Esophagus muscularis mucosa (tissue), 3 donors: Measurements from ENCODE around the gene PHC2.

Source experiments
- POLR2A ChIP-seq: fragments of 450-650 bp; IDR thresholded peaks from one replicate; pipeline ENCODE4 v1.6.1; 2017; ENCODE audit warnings: antibody characterized with exemption, moderate library complexity, mild to moderate bottlenecking, low read depth
- TF ChIP-seq, protein P1 (sequence below), 3 experiments: fragments of 200-600 bp in 2 of 3; fragments of 450-650 bp in 1 of 3; sonication (generic) in 2 of 3; IDR thresholded peaks; one replicate each; pipeline ENCODE4 v1.5.1; 2017 to 2019; ENCODE audit warnings: antibody characterized with exemption in 3 of 3, mild to moderate bottlenecking in 2 of 3, moderate library complexity in 1 of 3

DNA sequence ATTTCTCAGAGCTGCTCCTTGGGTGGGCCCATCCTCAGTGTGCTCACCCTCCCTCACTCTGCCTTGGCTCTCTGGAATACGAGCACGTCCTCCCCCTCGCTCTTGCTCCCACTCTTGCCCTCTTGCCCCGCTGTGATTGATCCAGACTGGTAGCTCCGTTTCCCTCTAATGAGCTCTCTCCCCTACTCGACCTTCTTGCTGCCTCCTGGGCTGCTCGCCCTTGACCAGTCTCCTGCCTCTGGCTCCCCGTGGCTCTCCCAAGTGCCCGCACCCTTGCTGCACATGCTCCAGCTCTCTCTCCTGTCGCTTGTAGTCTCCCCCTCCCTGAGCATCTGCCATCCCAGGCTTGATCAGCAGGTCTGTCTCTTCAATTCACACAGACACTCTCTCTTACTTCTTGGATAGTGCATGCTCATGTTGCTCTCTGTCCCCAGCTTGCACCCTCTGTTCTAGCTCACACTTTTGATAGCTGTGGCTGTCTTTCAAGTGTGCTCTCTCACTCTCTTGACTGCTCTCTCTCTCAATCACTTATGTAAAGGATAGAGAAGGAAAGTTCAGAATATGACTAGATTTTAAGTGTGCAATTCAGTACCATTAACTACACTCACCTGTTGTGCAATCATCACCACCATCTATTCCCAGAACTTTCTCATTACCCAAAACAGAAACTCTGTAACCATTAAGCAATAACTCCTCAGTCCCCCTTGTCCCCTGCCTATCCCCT is 51.1 kb downstream of the PHC2 start:
- TF ChIP-seq, protein P1, sequence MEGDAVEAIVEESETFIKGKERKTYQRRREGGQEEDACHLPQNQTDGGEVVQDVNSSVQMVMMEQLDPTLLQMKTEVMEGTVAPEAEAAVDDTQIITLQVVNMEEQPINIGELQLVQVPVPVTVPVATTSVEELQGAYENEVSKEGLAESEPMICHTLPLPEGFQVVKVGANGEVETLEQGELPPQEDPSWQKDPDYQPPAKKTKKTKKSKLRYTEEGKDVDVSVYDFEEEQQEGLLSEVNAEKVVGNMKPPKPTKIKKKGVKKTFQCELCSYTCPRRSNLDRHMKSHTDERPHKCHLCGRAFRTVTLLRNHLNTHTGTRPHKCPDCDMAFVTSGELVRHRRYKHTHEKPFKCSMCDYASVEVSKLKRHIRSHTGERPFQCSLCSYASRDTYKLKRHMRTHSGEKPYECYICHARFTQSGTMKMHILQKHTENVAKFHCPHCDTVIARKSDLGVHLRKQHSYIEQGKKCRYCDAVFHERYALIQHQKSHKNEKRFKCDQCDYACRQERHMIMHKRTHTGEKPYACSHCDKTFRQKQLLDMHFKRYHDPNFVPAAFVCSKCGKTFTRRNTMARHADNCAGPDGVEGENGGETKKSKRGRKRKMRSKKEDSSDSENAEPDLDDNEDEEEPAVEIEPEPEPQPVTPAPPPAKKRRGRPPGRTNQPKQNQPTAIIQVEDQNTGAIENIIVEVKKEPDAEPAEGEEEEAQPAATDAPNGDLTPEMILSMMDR (IDR thresholded peaks at IDR 0.05): no peak
- TF ChIP-seq POLR2A: no peak
